H1 (cell line): Measurements from ENCODE around the gene UBTD1. TPM values are rescaled to one million over a fixed set of nuclear protein-coding genes. Genes with fewer than 3 reads are reported as not detected.

Experiments used
- CTCF ChIA-PET: fragments of 300-600 bp; sonication (Branson Sonifier 250); formaldehyde crosslinking; loops from one replicate; lab custom pipeline; 2021; ENCODE audit not compliant: partially characterized antibody; lab: Charles Lee
- POLR2A ChIA-PET: fragments of 300-600 bp; sonication (Branson Sonifier 250); formaldehyde crosslinking; loops from one replicate; lab custom pipeline; 2021; ENCODE audit warnings: inconsistent platforms; ENCODE audit not compliant: partially characterized antibody; lab: Charles Lee
- DNase-seq, 2 experiments: peaks; one replicate each; pipeline versions ENCODE4 v3.0.0 to v3.0.0-alpha.2; 2010 to 2022; ENCODE audit warnings: low spot score in 2 of 2, low read depth in 1 of 2, mixed read lengths in 1 of 2
- FAIRE-seq: peaks from 2 replicates; lab custom pipeline; 2011; peaks lifted over from hg19 to GRCh38; lab: Jason Lieb, UNC
- H2AFZ ChIP-seq: 2 replicates; pipeline ENCODE4 v1.8.1; 2012; ENCODE audit warnings: low read length, inconsistent platforms
- H2AK5ac ChIP-seq: 2 replicates; pipeline ENCODE4 v1.6.1; 2013; ENCODE audit warnings: low read depth, low read length
- H2BK120ac ChIP-seq: replicated peaks from 2 replicates; pipeline ENCODE3; 2013; ENCODE audit warnings: low read depth, low read length, inconsistent platforms
- H2BK12ac ChIP-seq: 2 replicates; pipeline ENCODE4 v1.6.1; 2013; ENCODE audit warnings: low read depth, low read length
- H2BK15ac ChIP-seq: 2 replicates; pipeline ENCODE4 v1.6.1; 2013; ENCODE audit warnings: low read length
- H2BK20ac ChIP-seq: 2 replicates; pipeline ENCODE4 v1.6.1; 2013; ENCODE audit warnings: low read length
- H2BK5ac ChIP-seq: 2 replicates; pipeline ENCODE4 v1.6.1; 2013; ENCODE audit warnings: low read depth, low read length
- H3K14ac ChIP-seq: 2 replicates; pipeline ENCODE4 v1.6.1; 2013; ENCODE audit warnings: inconsistent platforms; ENCODE audit not compliant: insufficient read length
- H3K18ac ChIP-seq: 2 replicates; pipeline ENCODE4 v1.6.1; 2013; ENCODE audit warnings: low read length; ENCODE audit errors: extremely low read depth
- H3K23ac ChIP-seq: 2 replicates; pipeline ENCODE4 v1.6.1; 2013; ENCODE audit warnings: inconsistent platforms; ENCODE audit not compliant: insufficient read length
- H3K23me2 ChIP-seq: 2 replicates; pipeline ENCODE4 v1.6.1; 2013; ENCODE audit warnings: low read depth, low read length
- H3K27ac ChIP-seq: 2 replicates; pipeline ENCODE4 v1.6.1; 2011; ENCODE audit warnings: low read depth, low read length, inconsistent platforms
- H3K27me3 ChIP-seq, 4 experiments: replicated peaks in 1 of 4; 1 replicate in 1 of 4; 2 replicates in 3 of 4; pipeline versions ENCODE4 v1.6.1 to v1.8.1; 2011 to 2013; ENCODE audit warnings: low read length in 3 of 4, mild to moderate bottlenecking in 3 of 4, inconsistent platforms in 2 of 4, mixed read lengths in 2 of 4, moderate library complexity in 1 of 4; ENCODE audit not compliant: control insufficient read depth in 3 of 4, insufficient read depth in 3 of 4; ENCODE audit errors: extremely low read depth in 1 of 4
- H3K36me3 ChIP-seq, 4 experiments: 2 replicates each; pipeline versions ENCODE4 v1.6.1 to v1.8.1; 2011 to 2013; ENCODE audit warnings: mild to moderate bottlenecking in 4 of 4, low read length in 3 of 4, moderate library complexity in 2 of 4, control low read depth in 1 of 4, inconsistent platforms in 1 of 4; ENCODE audit not compliant: insufficient read depth in 4 of 4, control insufficient read depth in 2 of 4
- H3K4ac ChIP-seq: replicated peaks from 2 replicates; pipeline ENCODE3; 2013; ENCODE audit warnings: low read length, low read depth, mixed read lengths, inconsistent platforms; ENCODE audit not compliant: insufficient read length
- H3K4me1 ChIP-seq, 4 experiments: replicated peaks in 1 of 4; 1 replicate in 1 of 4; 2 replicates in 3 of 4; pipeline versions ENCODE4 v1.6.1 to v1.8.1; 2011 to 2013; ENCODE audit warnings: low read length in 3 of 4, inconsistent platforms in 2 of 4, mixed read lengths in 1 of 4; ENCODE audit not compliant: insufficient read depth in 4 of 4, control insufficient read depth in 3 of 4
- H3K4me2 ChIP-seq, 2 experiments: 2 replicates each; pipeline versions ENCODE4 v1.6.1 to v1.8.1; 2011 to 2013; ENCODE audit warnings: low read depth in 2 of 2, low read length in 2 of 2, control low read depth in 1 of 2, inconsistent platforms in 1 of 2, mild to moderate bottlenecking in 1 of 2; ENCODE audit not compliant: insufficient read depth in 1 of 2
- H3K4me3 ChIP-seq, 4 experiments: fragments of 200-600, 300-600 bp in 1 of 4; sonication (generic), shearing (Covaris generic), sonication (Bioruptor Twin) in 1 of 4; 2 replicates each; pipeline versions ENCODE4 v1.5.1 to v1.8.1; 2011 to 2016; ENCODE audit warnings: low read length in 4 of 4, low read depth in 3 of 4, control low read depth in 2 of 4, inconsistent platforms in 2 of 4, mild to moderate bottlenecking in 2 of 4, mixed read lengths in 1 of 4, moderate library complexity in 1 of 4; ENCODE audit not compliant: insufficient read depth in 2 of 4; ENCODE audit errors: extremely low read depth in 1 of 4
- H3K56ac ChIP-seq: replicated peaks from 2 replicates; pipeline ENCODE3; 2013; ENCODE audit warnings: low read depth, mild to moderate bottlenecking, mixed read lengths, low read length, inconsistent platforms; ENCODE audit not compliant: insufficient read length
- H3K79me1 ChIP-seq: 2 replicates; pipeline ENCODE4 v1.6.1; 2013; ENCODE audit warnings: low read depth, low read length, control low read depth
- H3K79me2 ChIP-seq, 2 experiments: 2 replicates each; pipeline versions ENCODE4 v1.6.1 to v1.8.1; 2012 to 2013; ENCODE audit warnings: low read length in 2 of 2, mild to moderate bottlenecking in 2 of 2, inconsistent platforms in 1 of 2; ENCODE audit not compliant: insufficient read depth in 2 of 2, control insufficient read depth in 1 of 2
- H3K9ac ChIP-seq, 4 experiments: replicated peaks in 1 of 4; 1 replicate in 1 of 4; 2 replicates in 3 of 4; pipeline versions ENCODE4 v1.6.1 to v1.8.1; 2011 to 2013; ENCODE audit warnings: low read depth in 3 of 4, low read length in 3 of 4, control low read depth in 2 of 4, mild to moderate bottlenecking in 2 of 4, moderate library complexity in 2 of 4, inconsistent platforms in 1 of 4; ENCODE audit errors: extremely low read depth in 1 of 4
- H3K9me3 ChIP-seq, 2 experiments: 2 replicates each; pipeline versions ENCODE4 v1.6.1 to v1.8.1; 2012 to 2013; ENCODE audit warnings: mild to moderate bottlenecking in 2 of 2, moderate library complexity in 2 of 2, control low read depth in 1 of 2, inconsistent platforms in 1 of 2, low read depth in 1 of 2, low read length in 1 of 2, mixed read lengths in 1 of 2; ENCODE audit not compliant: insufficient read depth in 2 of 2
- H4K20me1 ChIP-seq, 2 experiments: replicated peaks in 1 of 2; 2 replicates each; pipeline versions ENCODE3 to v1.8.1; 2011 to 2013; ENCODE audit warnings: inconsistent platforms in 2 of 2, low read length in 2 of 2, mild to moderate bottlenecking in 1 of 2; ENCODE audit not compliant: insufficient read depth in 2 of 2, control insufficient read depth in 1 of 2
- H4K5ac ChIP-seq: 2 replicates; pipeline ENCODE4 v1.6.1; 2013; ENCODE audit warnings: low read length, low read depth, mixed read lengths, inconsistent platforms; ENCODE audit not compliant: insufficient read length
- H4K8ac ChIP-seq: 2 replicates; pipeline ENCODE4 v1.8.0; 2013; ENCODE audit warnings: mild to moderate bottlenecking, moderate library complexity, low read length, inconsistent platforms; ENCODE audit not compliant: insufficient read depth; ENCODE audit errors: extremely low read depth
- H4K91ac ChIP-seq: replicated peaks from 2 replicates; pipeline ENCODE3; 2013; ENCODE audit warnings: low read length, mixed read lengths, inconsistent platforms; ENCODE audit not compliant: insufficient read length
- SUZ12 ChIP-seq: fragments of 200-600 bp; sonication (generic); IDR thresholded peaks from 2 replicates; pipeline ENCODE4 v1.6.1; 2012; ENCODE audit warnings: mild to moderate bottlenecking, inconsistent platforms, low read length, moderate library complexity, mixed read lengths
- WGBS, 2 experiments: shearing (Covaris generic) in 1 of 2; methylation state at CpG; one replicate each; pipeline versions ENCODE4 v1.1.6 to v1.1.7; 2013 to 2015; ENCODE audit warnings: low lambda C conversion rate in 2 of 2, mixed read lengths in 2 of 2, inconsistent platforms in 1 of 2, low coverage in 1 of 2, missing lambda C conversion rate in 1 of 2; ENCODE audit not compliant: insufficient replicate concordance in 2 of 2, insufficient coverage in 1 of 2, insufficient read length in 1 of 2; ENCODE audit errors: extremely low coverage in 1 of 2, missing lambda C conversion rate in 1 of 2; 5-methylcytosine and 5-hydroxymethylcytosine counted together
- polyA plus RNA-seq, 7 experiments: library from polyadenylated mRNA; depleted of rRNA in 3 of 7; stranded (reverse) in 5 of 7; unstranded in 2 of 7; fragments of >200 nt in 5 of 7; fragments of 200-250 nt in 2 of 7; gene quantifications; 1 replicate in 5 of 7; 2 replicates in 1 of 7; 4 replicates in 1 of 7; pipeline versions ENCODE4 v1.2.1 to v1.2.3, GENCODE V29; 2011 to 2013; ENCODE audit warnings: missing spikeins in 2 of 7, mixed read lengths in 2 of 7
- total RNA-seq: library from RNA; stranded (reverse); fragmentation: NEBNext Ultra II Directional; extraction: Animal tissue kit (Norgen Biotek cat#: 25700); gene quantifications from 2 replicates; pipeline ENCODE4 v1.2.1, GENCODE V29; 2021

Gene UBTD1
- total and polyA plus RNA-seq, 2 of the 8 experiments (the other 6 are each of a cell fraction or from before 2014, with no cell fraction given), result 22.3 to 36.2 TPM

- 81% methylated on average over 5 of the region's 5 CpGs; no CpG with 5 or more reads in 1 of the 2 experiments for WGBS, 2 experiments
- peaks cover 27 to 87% (median 62%) of the 10 kb centered on the region in 4 experiments for H3K36me3 ChIP-seq
- no peaks in the 10 kb centered on the region for H3K79me2 ChIP-seq
- H4K5ac ChIP-seq, result no peak overlapping the region
- no peaks in the 10 kb centered on the region for H3K4me1 ChIP-seq
- no peak overlapping the region for H2BK12ac ChIP-seq
- no peak overlapping the region for H3K14ac ChIP-seq
- no peak overlapping the region for H3K23ac ChIP-seq
- H4K91ac ChIP-seq, result no peak overlapping the region
- TF ChIP-seq SUZ12, result no peak
- CTCF ChIA-PET, result interaction anchor here (0.5 to 7.2 kb wide), 6 partner anchors 10 to 98 kb away, joined by 3 to 40 read pairs (median 4); no protein-coding TSS in a partner anchor
- no peak overlapping the region for H2BK5ac ChIP-seq
- POLR2A ChIA-PET, result interaction anchor here (0.7 to 13.1 kb wide), 11 partner anchors 9 to 96 kb away, joined by 3 to 105 read pairs (median 3); no protein-coding TSS in a partner anchor
- FAIRE-seq (no peak), DNase-seq (no peak)
- no peak overlapping the region for H4K8ac ChIP-seq
- H3K9ac ChIP-seq, result no peak overlapping the region
- H3K18ac ChIP-seq, result no peak overlapping the region
- H3K4me3 ChIP-seq, result no peak overlapping the region
- no peak overlapping the region for H3K56ac ChIP-seq
- no peak overlapping the region for H3K4ac ChIP-seq
- no peak overlapping the region for H2AK5ac ChIP-seq
- H2AFZ ChIP-seq, result no peak overlapping the region
- H2BK120ac ChIP-seq, result no peak overlapping the region
- peaks cover under 1% of the 10 kb centered on the region; the same call in 1 of the 2 replicates for H3K79me1 ChIP-seq
- peaks cover 0 to 21% of the 10 kb centered on the region in 2 experiments for H4K20me1 ChIP-seq
- no peak overlapping the region for H3K27ac ChIP-seq
- H3K9me3 ChIP-seq, result peaks cover 0 to 2% of the 10 kb centered on the region in 2 experiments; a peak in 1 of 4 replicates
- no peak overlapping the region for H2BK15ac ChIP-seq
- no peaks in the 10 kb centered on the region for H3K23me2 ChIP-seq
- no peak overlapping the region for H3K4me2 ChIP-seq
- H2BK20ac ChIP-seq, result no peak overlapping the region
- H3K27me3 ChIP-seq, result no peaks in the 10 kb centered on the region
These were observed 42.6 kb upstream of the UBTD1 start for GRCh38 chr10:97456034-97456685.
